ENCODE measurements around the gene HCN4.
"Not testable (repeated sequence)": the region's sequence is repeated elsewhere in the genome, so short reads cannot be mapped to it uniquely, and the experiment has no call there.

The HCN4 gene

GRCh38 chr15:73368301-73369136 is at the start of gene HCN4:
Gene HCN4, minus strand, starts transcription at chr15:73368958. Its CDS starts 688 bp downstream, at chr15:73368270.
- no peak for DNase-seq

GRCh38 chr15:73414876-73415275 is 46.1 kb upstream of the HCN4 start:
- no peak for DNase-seq

GRCh38 chr15:73403171-73403570 is 34.4 kb upstream of the HCN4 start:
- DNase-seq = no peak

- DNase-seq = not testable (repeated sequence)
These were observed 31.5 kb upstream of the HCN4 start for GRCh38 chr15:73400222-73400621.

GRCh38 chr15:73398861-73399260 is 30.1 kb upstream of the HCN4 start:
- DNase-seq = no peak

- no peak for DNase-seq
These were observed 28.7 kb upstream of the HCN4 start for GRCh38 chr15:73397461-73397860.

GRCh38 chr15:73395671-73396070 is 26.9 kb upstream of the HCN4 start:
- no peak for DNase-seq

GRCh38 chr15:73394782-73395181 is 26.0 kb upstream of the HCN4 start:
- no peak for DNase-seq

- no peak for DNase-seq
These were observed 24.6 kb upstream of the HCN4 start for GRCh38 chr15:73393336-73393735.

GRCh38 chr15:73392025-73392424 is 23.3 kb upstream of the HCN4 start:
- DNase-seq = no peak

GRCh38 chr15:73391128-73391872 is 22.5 kb upstream of the HCN4 start:
- DNase-seq = no peak

GRCh38 chr15:73389971-73390544 is 21.3 kb upstream of the HCN4 start:
- DNase-seq = no peak

GRCh38 chr15:73389539-73389938 is 20.8 kb upstream of the HCN4 start:
- no peak for DNase-seq

- DNase-seq = no peak
These were observed 19.6 kb upstream of the HCN4 start for GRCh38 chr15:73388256-73388781.

- DNase-seq = no peak
These were observed 18.9 kb upstream of the HCN4 start for GRCh38 chr15:73387507-73388255.

GRCh38 chr15:73386886-73387506 is 18.2 kb upstream of the HCN4 start:
- DNase-seq = no peak

- no peak for DNase-seq
These were observed 17.5 kb upstream of the HCN4 start for GRCh38 chr15:73386238-73386637.

- DNase-seq = no peak
These were observed 16.4 kb upstream of the HCN4 start for GRCh38 chr15:73385205-73385604.

GRCh38 chr15:73383310-73384189 is 14.8 kb upstream of the HCN4 start:
- DNase-seq = no peak

- DNase-seq = no peak
These were observed 13.4 kb upstream of the HCN4 start for GRCh38 chr15:73382115-73382514.

- no peak for DNase-seq
These were observed 11.9 kb upstream of the HCN4 start for GRCh38 chr15:73380661-73381060.
